ENCODE data around the gene OTOL1.

DNA sequence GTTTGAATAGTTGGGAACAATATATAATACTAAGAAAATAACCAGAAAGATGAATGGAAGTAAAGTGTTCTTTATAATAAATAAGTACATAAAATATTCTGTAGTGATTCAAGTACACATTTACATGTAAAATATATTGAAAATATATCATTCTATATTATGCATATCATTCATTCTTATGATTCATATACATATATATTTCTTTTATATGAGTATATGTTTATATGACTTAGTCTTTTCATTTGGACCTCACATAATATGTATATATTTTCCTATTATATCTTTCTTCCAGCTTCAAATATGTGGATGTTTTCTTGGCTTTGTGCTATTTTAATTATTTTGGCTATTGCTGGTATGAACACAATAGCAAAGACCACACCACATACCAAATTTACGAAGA is at the start of gene OTOL1:
- TF ChIP-seq, protein P1, sequence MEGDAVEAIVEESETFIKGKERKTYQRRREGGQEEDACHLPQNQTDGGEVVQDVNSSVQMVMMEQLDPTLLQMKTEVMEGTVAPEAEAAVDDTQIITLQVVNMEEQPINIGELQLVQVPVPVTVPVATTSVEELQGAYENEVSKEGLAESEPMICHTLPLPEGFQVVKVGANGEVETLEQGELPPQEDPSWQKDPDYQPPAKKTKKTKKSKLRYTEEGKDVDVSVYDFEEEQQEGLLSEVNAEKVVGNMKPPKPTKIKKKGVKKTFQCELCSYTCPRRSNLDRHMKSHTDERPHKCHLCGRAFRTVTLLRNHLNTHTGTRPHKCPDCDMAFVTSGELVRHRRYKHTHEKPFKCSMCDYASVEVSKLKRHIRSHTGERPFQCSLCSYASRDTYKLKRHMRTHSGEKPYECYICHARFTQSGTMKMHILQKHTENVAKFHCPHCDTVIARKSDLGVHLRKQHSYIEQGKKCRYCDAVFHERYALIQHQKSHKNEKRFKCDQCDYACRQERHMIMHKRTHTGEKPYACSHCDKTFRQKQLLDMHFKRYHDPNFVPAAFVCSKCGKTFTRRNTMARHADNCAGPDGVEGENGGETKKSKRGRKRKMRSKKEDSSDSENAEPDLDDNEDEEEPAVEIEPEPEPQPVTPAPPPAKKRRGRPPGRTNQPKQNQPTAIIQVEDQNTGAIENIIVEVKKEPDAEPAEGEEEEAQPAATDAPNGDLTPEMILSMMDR (conservative IDR thresholded peaks at IDR 0.05; ENCODE audit: low read depth, low read length) = no peak
- no peak for TF ChIP-seq EZH2 (IDR thresholded peaks at IDR 0.05; ENCODE audit: borderline replicate concordance, low read depth, low read length, poor library complexity, severe bottlenecking)
